ENCODE results near the gene TM4SF18.
"Not testable (repeated sequence)": the region's sequence is repeated elsewhere in the genome, so short reads cannot be mapped to it uniquely, and the experiment has no call there.

Gene TM4SF18

GRCh38 chr3:149340310-149340933, 7.0 kb upstream of the TM4SF18 start:
- TF ChIP-seq CTCF (conservative IDR thresholded peaks at IDR 0.05; ENCODE audit: control insufficient read depth, insufficient read depth, low read depth, low read length) = no peak
- H3K4me3 ChIP-seq (ENCODE audit: control insufficient read depth, low read depth, low read length) = no peak overlapping the region
- DNase-seq (ENCODE audit: low read depth) = peak; percentile 65

GRCh38 chr3:149339931-149340309, 6.5 kb upstream of the TM4SF18 start:
- DNase-seq (ENCODE audit: low read depth) = peak; percentile 95
- no peak overlapping the region for H3K4me3 ChIP-seq (ENCODE audit: control insufficient read depth, low read depth, low read length)
- no peak for TF ChIP-seq CTCF (conservative IDR thresholded peaks at IDR 0.05; ENCODE audit: control insufficient read depth, insufficient read depth, low read depth, low read length)

GRCh38 chr3:149337486-149337885, 4.0 kb upstream of the TM4SF18 start:
- not testable (repeated sequence) for DNase-seq (ENCODE audit: low read depth)

GRCh38 chr3:149336925-149337324, 3.5 kb upstream of the TM4SF18 start:
- DNase-seq (ENCODE audit: low read depth) = no peak
- no peak for TF ChIP-seq CTCF (conservative IDR thresholded peaks at IDR 0.05; ENCODE audit: control insufficient read depth, insufficient read depth, low read depth, low read length)
- H3K4me3 ChIP-seq (ENCODE audit: control insufficient read depth, low read depth, low read length) = no peak overlapping the region

More at GRCh38 chr3:149337486-149337885, 4.0 kb upstream of the TM4SF18 start:
- not testable (repeated sequence) for H3K4me3 ChIP-seq (ENCODE audit: control insufficient read depth, low read depth, low read length)

GRCh38 chr3:149332771-149333170, 665 bp downstream of the TM4SF18 start:
- no peak for DNase-seq (ENCODE audit: low read depth)
- TF ChIP-seq CTCF (conservative IDR thresholded peaks at IDR 0.05; ENCODE audit: control insufficient read depth, insufficient read depth, low read depth, low read length) = no peak
- no peak overlapping the region for H3K4me3 ChIP-seq (ENCODE audit: control insufficient read depth, low read depth, low read length)

- H3K4me3 ChIP-seq (ENCODE audit: control insufficient read depth, low read depth, low read length) = no peak overlapping the region
- TF ChIP-seq CTCF (conservative IDR thresholded peaks at IDR 0.05; ENCODE audit: control insufficient read depth, insufficient read depth, low read depth, low read length) = no peak
- DNase-seq (ENCODE audit: low read depth) = peak; percentile 57
Measured at GRCh38 chr3:149332227-149332765, 1.1 kb downstream of the TM4SF18 start.

GRCh38 chr3:149331396-149331795, 2.0 kb downstream of the TM4SF18 start:
- H3K4me3 ChIP-seq (ENCODE audit: control insufficient read depth, low read depth, low read length) = no peak overlapping the region
- no peak for TF ChIP-seq CTCF (conservative IDR thresholded peaks at IDR 0.05; ENCODE audit: control insufficient read depth, insufficient read depth, low read depth, low read length)
- no peak for DNase-seq (ENCODE audit: low read depth)

All from fibroblast of mammary gland (primary cell).